ENCODE results near the gene HORMAD2.
"Not testable (repeated sequence)": the region's sequence is repeated elsewhere in the genome, so short reads cannot be mapped to it uniquely, and the experiment has no call there.

HORMAD2 gene

GRCh38 chr22:30195245-30196140 is 115.2 kb downstream of the HORMAD2 start:
- no peak for DNase-seq

GRCh38 chr22:30196141-30196879 is 116.0 kb downstream of the HORMAD2 start:
- DNase-seq, result peak; percentile 100

DNA sequence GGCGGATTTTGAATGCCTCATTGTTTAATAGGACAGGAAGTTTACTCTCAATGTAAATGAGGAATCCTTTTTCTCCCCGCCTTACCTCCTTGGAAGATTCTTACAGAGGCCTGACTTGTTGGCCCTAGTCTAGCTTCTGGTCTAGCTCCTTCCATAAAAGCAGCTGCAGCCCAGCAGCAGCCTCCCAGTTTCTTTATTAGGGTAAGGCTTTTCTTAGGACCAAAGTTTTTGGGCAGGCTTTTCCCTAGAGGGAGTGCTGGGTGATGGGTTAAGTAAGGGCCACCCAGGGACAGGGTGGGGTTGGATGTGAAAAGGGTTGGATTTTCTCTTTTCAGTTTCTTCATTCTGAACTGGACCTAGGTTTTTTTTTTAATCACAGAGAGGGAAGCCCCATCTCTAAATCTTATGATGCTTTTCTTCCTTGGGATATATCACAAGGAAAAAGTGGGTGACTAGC is 116.6 kb downstream of the HORMAD2 start:
- DNase-seq, result no peak

- no peak for DNase-seq
Observed at GRCh38 chr22:30197389-30197788, 117.1 kb downstream of the HORMAD2 start.

DNA sequence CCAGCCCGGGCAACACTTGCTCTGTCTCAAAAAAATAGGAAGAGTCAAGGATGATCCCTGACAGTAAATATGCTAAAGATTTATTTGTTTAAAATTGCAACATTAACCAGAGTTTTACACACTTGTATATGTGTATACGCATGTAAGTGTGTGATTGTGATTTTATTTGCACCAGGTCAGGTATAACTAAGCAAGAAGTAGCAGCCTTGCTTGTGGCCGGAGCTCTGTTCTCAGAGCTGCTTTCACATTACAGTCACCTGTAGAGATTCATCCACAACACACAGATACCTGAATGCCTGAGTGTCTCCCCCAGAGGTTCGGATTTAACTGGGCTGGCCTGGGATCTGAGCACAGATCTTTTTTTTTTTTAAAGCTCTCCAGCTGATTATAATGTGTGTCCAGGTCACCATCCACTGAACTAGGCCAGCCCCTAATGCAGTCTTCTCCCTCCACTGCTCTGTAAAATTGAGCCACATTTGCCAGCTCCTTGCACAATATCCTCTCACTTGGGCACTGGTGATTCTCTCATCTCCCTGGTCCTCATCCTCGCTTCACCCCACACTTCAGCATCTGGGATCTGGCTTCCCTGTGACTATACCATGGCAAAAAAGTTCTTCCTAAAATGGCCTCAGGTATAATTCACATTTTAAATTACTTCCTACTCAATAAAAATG is 118.0 kb downstream of the HORMAD2 start:
- no peak for DNase-seq

DNA sequence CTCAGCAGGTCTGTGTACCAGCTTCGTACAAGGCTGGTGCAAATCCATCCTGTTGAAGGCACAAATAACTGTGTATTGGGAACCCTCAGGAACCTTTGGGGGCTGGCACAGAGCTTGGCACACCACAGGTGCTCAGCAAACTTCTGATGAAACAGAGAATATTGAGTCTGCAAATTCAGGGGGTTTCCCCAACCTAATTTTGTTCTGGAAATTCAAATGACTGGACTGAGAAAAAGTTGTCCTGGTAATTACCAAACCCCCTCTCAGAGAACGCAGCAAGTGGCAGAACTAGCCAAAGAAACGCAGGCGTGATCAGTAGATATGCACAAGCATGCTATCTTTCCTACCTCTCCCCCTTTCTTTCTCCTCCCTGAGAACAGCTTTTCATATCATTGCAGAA is 118.7 kb downstream of the HORMAD2 start:
- DNase-seq, result no peak

DNA sequence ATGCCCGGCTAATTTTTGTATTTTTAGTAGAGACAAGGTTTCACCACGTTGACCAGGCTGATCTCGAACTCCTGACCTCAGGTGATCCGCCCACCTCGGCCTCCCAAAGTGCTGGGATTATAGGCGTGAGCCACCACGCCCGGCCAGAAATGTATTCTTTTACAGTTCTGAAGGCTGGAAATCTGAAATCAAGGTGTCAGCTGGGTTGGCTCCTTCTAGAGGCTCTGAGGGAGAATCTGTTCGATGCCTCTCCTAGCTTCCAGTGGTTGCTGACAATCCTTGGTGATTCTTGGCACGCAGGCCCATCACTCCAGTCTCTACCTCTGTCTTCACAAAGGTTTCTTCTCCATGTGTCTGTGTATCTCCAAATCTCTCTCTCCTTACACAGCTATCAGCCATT is 120.6 kb downstream of the HORMAD2 start:
- DNase-seq, result not testable (repeated sequence)

DNA sequence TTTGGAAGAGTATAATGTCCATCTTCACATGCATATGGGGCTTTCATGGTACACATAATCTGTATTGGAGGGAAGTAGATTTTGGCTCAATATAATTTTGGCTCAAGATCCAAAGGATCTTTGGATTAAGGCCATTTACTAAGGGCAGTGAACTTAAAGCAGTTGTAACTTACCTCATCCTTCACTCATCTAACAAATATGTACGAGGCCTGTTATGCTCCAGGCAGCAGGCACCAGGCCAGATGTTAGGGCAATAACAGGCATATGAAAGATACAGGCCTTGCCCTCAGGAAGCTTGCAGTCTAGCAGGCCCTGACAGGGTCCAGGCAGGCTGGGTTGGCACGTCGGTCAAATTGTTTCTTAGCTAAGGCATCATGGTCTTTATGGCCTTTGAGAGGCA is 121.7 kb downstream of the HORMAD2 start:
- DNase-seq, result no peak

- DNase-seq, result no peak
Observed at GRCh38 chr22:30202531-30203006, 122.3 kb downstream of the HORMAD2 start.

GRCh38 chr22:30204015-30204741 is 123.9 kb downstream of the HORMAD2 start:
- DNase-seq, result no peak

DNA sequence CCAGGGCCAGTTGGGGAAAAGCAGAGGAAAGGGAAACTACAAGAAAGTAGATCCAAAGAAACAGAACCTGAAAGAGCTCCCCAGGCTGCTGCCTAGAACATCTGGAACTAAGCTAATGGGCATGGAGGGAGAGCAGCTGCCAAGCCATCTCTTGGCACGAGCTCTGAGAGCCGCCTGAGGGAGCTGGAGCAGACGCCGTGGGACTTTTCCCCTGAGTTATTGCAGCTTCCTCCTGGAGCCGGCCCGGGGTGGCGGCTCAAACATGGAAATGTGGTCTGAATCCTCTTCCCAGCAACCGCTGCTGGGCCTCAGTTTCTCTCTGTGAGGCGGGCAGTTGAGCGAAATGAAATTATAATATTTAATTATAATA is 124.5 kb downstream of the HORMAD2 start:
- no peak for DNase-seq

GRCh38 chr22:30205281-30206115 is 125.2 kb downstream of the HORMAD2 start:
- peak; percentile 100 for DNase-seq

GRCh38 chr22:30206944-30207343 is 126.7 kb downstream of the HORMAD2 start:
- peak; percentile 86 for DNase-seq

GRCh38 chr22:30208631-30209603 is 128.7 kb downstream of the HORMAD2 start:
- DNase-seq, result peak; percentile 38

- no peak for DNase-seq
Observed at GRCh38 chr22:30209642-30210041, 129.4 kb downstream of the HORMAD2 start.

DNA sequence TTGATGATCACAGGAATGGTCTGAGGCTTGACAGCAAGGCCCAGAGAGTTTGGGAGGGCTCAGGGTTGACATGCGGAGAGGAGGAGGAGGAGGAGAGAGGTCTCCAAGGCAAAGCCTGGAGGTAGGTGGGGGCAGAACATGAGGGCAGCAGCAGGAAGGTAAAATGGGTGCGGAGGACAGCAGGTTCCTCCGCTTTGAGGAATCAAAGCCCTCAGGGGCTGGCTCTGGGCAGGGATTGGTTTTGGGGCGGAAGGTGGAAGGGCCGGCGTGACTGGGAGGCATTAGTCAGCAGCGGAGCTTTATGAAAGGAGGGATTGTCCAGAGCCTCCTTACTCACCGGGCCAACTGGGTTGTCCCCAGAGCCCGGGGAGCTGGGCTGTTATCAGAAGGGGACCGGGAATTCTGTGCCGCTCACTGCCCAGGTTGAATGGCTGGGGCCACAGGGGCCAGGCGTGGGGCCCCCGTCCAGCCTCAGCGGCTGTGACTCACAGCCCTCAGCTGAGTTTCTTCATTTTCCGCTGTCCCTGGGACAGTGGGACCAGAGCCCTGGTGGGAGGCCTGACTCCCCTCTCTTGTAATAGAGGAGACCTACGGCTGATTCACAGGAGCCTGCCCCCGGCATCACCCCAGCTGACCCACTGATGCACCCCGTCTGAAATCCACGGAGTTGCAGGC is 130.1 kb downstream of the HORMAD2 start:
- DNase-seq, result no peak

GRCh38 chr22:30211124-30211820 is 131.0 kb downstream of the HORMAD2 start:
- no peak for DNase-seq

DNA sequence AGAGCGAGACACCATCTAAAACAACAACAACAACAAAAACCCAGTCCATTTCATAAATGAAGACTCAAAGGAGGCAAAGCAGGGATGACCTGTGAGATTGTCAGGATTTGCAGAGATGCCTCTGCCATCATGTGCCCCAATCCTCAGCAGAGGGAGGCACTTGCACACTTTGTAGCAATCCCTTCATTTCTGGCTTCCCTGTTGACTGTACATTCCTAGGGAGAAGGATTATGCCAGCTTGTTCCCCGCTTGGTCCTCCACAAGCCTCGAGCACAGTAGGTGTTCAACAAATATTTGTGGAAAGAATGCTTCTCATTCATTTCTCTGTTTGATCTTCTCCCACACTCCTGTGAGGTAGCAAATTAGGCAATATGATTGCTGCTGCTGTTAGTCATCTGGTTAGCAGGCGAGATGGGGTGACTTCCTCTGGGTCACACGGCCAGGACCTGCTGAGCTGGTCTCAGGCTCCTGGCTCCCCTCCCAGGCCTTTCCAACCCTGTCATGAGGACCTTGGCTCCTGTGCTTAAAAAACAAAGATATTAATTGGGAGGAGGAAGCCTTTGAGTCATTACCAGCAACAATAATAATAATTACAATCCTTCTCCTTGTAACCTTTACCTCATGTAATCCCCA is 132.2 kb downstream of the HORMAD2 start:
- peak; percentile 12 for DNase-seq

DNA sequence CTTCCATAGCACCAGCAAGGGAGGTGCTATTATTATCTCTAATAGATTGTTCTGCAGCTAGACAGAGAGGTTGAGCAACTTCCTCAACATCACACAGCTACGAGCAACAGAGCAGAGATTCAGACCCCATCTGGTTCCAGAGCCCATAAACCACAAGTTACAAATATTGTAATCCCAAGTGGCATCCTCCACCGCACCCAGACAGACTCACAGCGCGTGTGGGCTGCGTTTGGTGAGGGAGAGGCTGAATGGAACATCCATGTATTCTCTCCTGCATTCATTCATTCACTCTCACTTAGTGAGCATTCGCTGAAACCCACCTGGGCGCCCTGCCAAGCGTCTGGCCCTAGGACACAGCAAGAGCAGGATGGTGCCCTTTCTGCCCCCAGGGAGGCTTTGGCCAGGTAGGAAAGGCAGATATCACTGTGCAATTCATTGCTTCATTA is 132.8 kb downstream of the HORMAD2 start:
- DNase-seq, result no peak

Data from amniotic stem cell (primary cell).